HCT116 (cell line): ENCODE data around the gene TIGAR. TPM values are rescaled to one million over a fixed set of nuclear protein-coding genes. Genes with fewer than 3 reads are reported as not detected.
A peak's percentile ranks its signal among the peaks of the same experiment; 100 is the strongest.

Experiments
- ATAC-seq: fragments of 200-7000 bp; cut with Tn5 transposase; 2 replicates; pipeline ENCODE4 v1.9.1; 2020; ENCODE audit warnings: mild to moderate bottlenecking, moderate library complexity
- Bru-seq: library from RNA; stranded (reverse); fragments of 400-500 nt; gene quantifications from one replicate; lab custom pipeline; 2021; lab: Mats Ljungman, UMichigan
- BruChase-seq, 2 experiments: library from RNA; stranded (reverse); fragments of 400-500 nt; gene quantifications; one replicate each; lab custom pipeline; 2021; lab: Mats Ljungman, UMichigan
- BruUV-seq: library from RNA; stranded (reverse); fragments of 400-500 nt; replicated peaks from 2 replicates; lab custom pipeline; 2021; lab: Mats Ljungman, UMichigan
- CTCF ChIA-PET: fragments of 300-600 bp; sonication (Branson Sonifier 250); formaldehyde crosslinking; loops from one replicate; lab custom pipeline; 2021; ENCODE audit warnings: antibody characterized with exemption; lab: Charles Lee
- POLR2A ChIA-PET: fragments of 300-600, 350-600 bp; sonication (Branson Sonifier 250); formaldehyde crosslinking; loops from one replicate; lab custom pipeline; 2021; ENCODE audit warnings: antibody characterized with exemption; lab: Charles Lee
- RAD21 ChIA-PET, 2 experiments: fragments of 300-600 bp; sonication (Branson Sonifier 250); formaldehyde crosslinking; loops; one replicate each; lab custom pipeline; 2023; ENCODE audit warnings: low total read pairs in 2 of 2; ENCODE audit not compliant: uncharacterized antibody in 2 of 2, unreplicated experiment in 2 of 2, low non-redundant PET in 1 of 2; lab: Charles Lee
- DNase-seq: peaks from one replicate; pipeline ENCODE4 v3.0.0-alpha.2; 2010; ENCODE audit warnings: low read depth, low spot score
- H2AFZ ChIP-seq: fragments of 200-600 bp; shearing (Covaris generic), sonication (generic); 2 replicates; pipeline ENCODE4 v1.6.1; 2017; ENCODE audit warnings: low read depth, mixed run types, mixed read lengths, antibody characterized with exemption, low read length; ENCODE audit not compliant: poor library complexity, severe bottlenecking
- H3K27ac ChIP-seq: 2 replicates; pipeline ENCODE4 v1.5.1; 2012; ENCODE audit warnings: low read depth, low read length
- H3K27me3 ChIP-seq: fragments of 200-600 bp; sonication (generic); 2 replicates; pipeline ENCODE4 v1.6.1; 2016; ENCODE audit warnings: mixed run types, low read length, mixed read lengths; ENCODE audit not compliant: insufficient read depth
- H3K36me3 ChIP-seq, 2 experiments: fragments of 200-500 bp in 1 of 2; fragments of 200-600 bp in 1 of 2; sonication (Bioruptor generic) in 1 of 2; sonication (generic) in 1 of 2; 2 replicates each; pipeline versions ENCODE4 v1.5.1 to v1.6.1; 2014 to 2016; ENCODE audit warnings: low read length in 2 of 2, inconsistent platforms in 1 of 2, mixed read lengths in 1 of 2, mixed run types in 1 of 2; ENCODE audit not compliant: insufficient read depth in 2 of 2, control insufficient read depth in 1 of 2
- H3K4me1 ChIP-seq, 2 experiments: fragments of 200-600 bp in 1 of 2; sonication (generic) in 1 of 2; 2 replicates each; pipeline versions ENCODE4 v1.5.1 to v1.6.1; 2012 to 2017; ENCODE audit warnings: low read length in 2 of 2, inconsistent platforms in 1 of 2, mild to moderate bottlenecking in 1 of 2, mixed read lengths in 1 of 2, mixed run types in 1 of 2, moderate library complexity in 1 of 2; ENCODE audit not compliant: insufficient read depth in 2 of 2, control insufficient read depth in 1 of 2
- H3K4me2 ChIP-seq: fragments of 200-600 bp; sonication (generic); 2 replicates; pipeline ENCODE4 v1.6.1; 2017; ENCODE audit warnings: mixed run types, low read length, mixed read lengths
- H3K4me3 ChIP-seq, 2 experiments: fragments of 200-600 bp in 1 of 2; sonication (generic) in 1 of 2; replicated peaks in 1 of 2; 2 replicates each; pipeline ENCODE4 v1.5.1; 2011 to 2016; ENCODE audit warnings: low read length in 2 of 2, control low read depth in 1 of 2, low read depth in 1 of 2, mild to moderate bottlenecking in 1 of 2, mixed read lengths in 1 of 2, mixed run types in 1 of 2
- H3K79me2 ChIP-seq: fragments of 200-600 bp; sonication (generic); 2 replicates; pipeline ENCODE4 v1.6.1; 2017; ENCODE audit warnings: mild to moderate bottlenecking, mixed run types, low read length, moderate library complexity, mixed read lengths; ENCODE audit not compliant: insufficient read depth
- H3K9ac ChIP-seq: fragments of 200-600 bp; sonication (generic); 2 replicates; pipeline ENCODE4 v1.6.1; 2016; ENCODE audit warnings: low read length, mixed read lengths
- H3K9me2 ChIP-seq: fragments of 200-600 bp; sonication (generic), shearing (Covaris generic); 2 replicates; pipeline ENCODE4 v1.6.1; 2017; ENCODE audit warnings: mixed run types, mild to moderate bottlenecking, moderate library complexity; ENCODE audit not compliant: insufficient read depth
- H3K9me3 ChIP-seq, 2 experiments: fragments of 200-500 bp in 1 of 2; fragments of 200-600 bp in 1 of 2; sonication (Bioruptor generic) in 1 of 2; sonication (generic) in 1 of 2; 2 replicates each; pipeline ENCODE4 v1.6.1; 2014 to 2017; ENCODE audit warnings: low read length in 2 of 2, mixed read lengths in 2 of 2, inconsistent platforms in 1 of 2, low read depth in 1 of 2, mild to moderate bottlenecking in 1 of 2, mixed run types in 1 of 2, moderate library complexity in 1 of 2; ENCODE audit not compliant: control insufficient read depth in 1 of 2, insufficient read depth in 1 of 2
- H4K20me1 ChIP-seq: fragments of 200-600 bp; sonication (generic), shearing (Covaris generic); 2 replicates; pipeline ENCODE4 v1.6.1; 2017; ENCODE audit warnings: mixed run types, mild to moderate bottlenecking, moderate library complexity; ENCODE audit not compliant: insufficient read depth
- CBX3 ChIP-seq: IDR thresholded peaks from 2 replicates; pipeline ENCODE4 v1.6.1; 2012; ENCODE audit warnings: low read depth
- CEBPB ChIP-seq: IDR thresholded peaks from 2 replicates; pipeline ENCODE4 v1.6.1; 2012; ENCODE audit warnings: low read depth
- EGR1 ChIP-seq: IDR thresholded peaks from 2 replicates; pipeline ENCODE4 v1.6.1; 2012; ENCODE audit warnings: low read depth
- ELF1 ChIP-seq: IDR thresholded peaks from 2 replicates; pipeline ENCODE4 v1.6.1; 2012; ENCODE audit warnings: low read depth, borderline replicate concordance
- EZH2 ChIP-seq: fragments of 200-600 bp; sonication (generic); IDR thresholded peaks from 2 replicates; pipeline ENCODE4 v1.6.1; 2017; ENCODE audit warnings: antibody characterized with exemption, mixed run types
- EZH2phosphoT487 ChIP-seq: fragments of 200-600 bp; IDR thresholded peaks from 2 replicates; pipeline ENCODE4 v1.6.1; 2018; ENCODE audit warnings: antibody characterized with exemption, borderline replicate concordance
- FOSL1 ChIP-seq: IDR thresholded peaks from 2 replicates; pipeline ENCODE4 v1.6.1; 2012; ENCODE audit warnings: low read depth
- JUND ChIP-seq: IDR thresholded peaks from 2 replicates; pipeline ENCODE4 v1.6.1; 2012
- POLR2AphosphoS5 ChIP-seq: IDR thresholded peaks from 2 replicates; pipeline ENCODE4 v1.6.1; 2011; ENCODE audit warnings: mild to moderate bottlenecking, low read depth, low read length, moderate library complexity
- RAD21 ChIP-seq: IDR thresholded peaks from 2 replicates; pipeline ENCODE4 v1.6.1; 2012; ENCODE audit warnings: low read depth, mild to moderate bottlenecking
- SIN3A ChIP-seq: IDR thresholded peaks from 2 replicates; pipeline ENCODE4 v1.6.1; 2012; ENCODE audit warnings: low read depth
- SP1 ChIP-seq: IDR thresholded peaks from 2 replicates; pipeline ENCODE4 v1.6.1; 2012; ENCODE audit warnings: low read depth
- SRF ChIP-seq: IDR thresholded peaks from 2 replicates; pipeline ENCODE4 v1.6.1; 2012; ENCODE audit warnings: low read depth
- TCF7L2 ChIP-seq: IDR thresholded peaks from 2 replicates; pipeline ENCODE4 v1.7.0; 2011; ENCODE audit warnings: borderline replicate concordance, inconsistent platforms; ENCODE audit not compliant: insufficient read depth, insufficient read length; ENCODE audit errors: extremely low read depth
- YY1 ChIP-seq: IDR thresholded peaks from 2 replicates; pipeline ENCODE4 v1.6.1; 2011; ENCODE audit warnings: low read length, low read depth, moderate library complexity, mild to moderate bottlenecking; ENCODE audit not compliant: insufficient replicate concordance; ENCODE audit errors: extremely low read depth
- ZFX ChIP-seq: fragments of 450-650 bp; IDR thresholded peaks from 2 replicates; pipeline ENCODE4 v1.6.1; 2017
- ZNF274 ChIP-seq: fragments of 200-500 bp; sonication (Bioruptor generic); IDR thresholded peaks from 2 replicates; pipeline ENCODE4 v1.6.1; 2014; ENCODE audit warnings: mild to moderate bottlenecking, low read depth, low read length, inconsistent platforms
- intact Hi-C: fragments of 100-400 bp; cut with micrococcal nuclease; formaldehyde crosslinking; loops from 2 replicates; pipeline ENCODE4 v1.10.0; 2022
- long read RNA-seq: library from polyadenylated mRNA; unstranded; transcript quantifications from one replicate; pipeline ENCODE4 v2.0.0, GENCODE V29; 2021; ENCODE audit not compliant: unreplicated experiment
- polyA plus RNA-seq: library from polyadenylated mRNA; unstranded; fragments of >200 nt; gene quantifications from 2 replicates; pipeline ENCODE4 v1.2.1, GENCODE V29; 2012; ENCODE audit warnings: missing spikeins
- total RNA-seq: library from RNA; stranded (reverse); gene quantifications from one replicate; pipeline ENCODE4 v1.2.1, GENCODE V29; 2021; ENCODE audit not compliant: unreplicated experiment
- TF ChIP-seq, protein P1 (sequence below): IDR thresholded peaks from 2 replicates; pipeline ENCODE4 v1.6.1; 2012; ENCODE audit warnings: low read depth
- TF ChIP-seq, protein P2 (sequence below): IDR thresholded peaks from 2 replicates; pipeline ENCODE4 v1.6.1; 2012
- TF ChIP-seq, protein P3 (sequence below): IDR thresholded peaks from 2 replicates; pipeline ENCODE4 v1.6.1; 2012

Gene TIGAR, protein sequence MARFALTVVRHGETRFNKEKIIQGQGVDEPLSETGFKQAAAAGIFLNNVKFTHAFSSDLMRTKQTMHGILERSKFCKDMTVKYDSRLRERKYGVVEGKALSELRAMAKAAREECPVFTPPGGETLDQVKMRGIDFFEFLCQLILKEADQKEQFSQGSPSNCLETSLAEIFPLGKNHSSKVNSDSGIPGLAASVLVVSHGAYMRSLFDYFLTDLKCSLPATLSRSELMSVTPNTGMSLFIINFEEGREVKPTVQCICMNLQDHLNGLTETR
- total RNA-seq (13.7 TPM), Bru-seq, nascent RNA (percentile 61 among the genes with signal in this experiment), BruChase-seq, experiment 1, labeled RNA remaining after a 6-hour chase (percentile 89 among the genes with signal in this experiment), BruChase-seq, experiment 2, labeled RNA remaining after a 2-hour chase (percentile 82 among the genes with signal in this experiment)
- polyA plus RNA-seq: 6.0 and 6.3 TPM in 2 replicates
- long read RNA-seq, transcript TIGAR-201 (6 exons, 2,782 nt): major isoform, 21 of 24 reads
- long read RNA-seq, partial matches to known transcripts: 0 of 24 reads
- long read RNA-seq, other reads (novel, unspliced or antisense): 3 of 24 reads

DNA sequence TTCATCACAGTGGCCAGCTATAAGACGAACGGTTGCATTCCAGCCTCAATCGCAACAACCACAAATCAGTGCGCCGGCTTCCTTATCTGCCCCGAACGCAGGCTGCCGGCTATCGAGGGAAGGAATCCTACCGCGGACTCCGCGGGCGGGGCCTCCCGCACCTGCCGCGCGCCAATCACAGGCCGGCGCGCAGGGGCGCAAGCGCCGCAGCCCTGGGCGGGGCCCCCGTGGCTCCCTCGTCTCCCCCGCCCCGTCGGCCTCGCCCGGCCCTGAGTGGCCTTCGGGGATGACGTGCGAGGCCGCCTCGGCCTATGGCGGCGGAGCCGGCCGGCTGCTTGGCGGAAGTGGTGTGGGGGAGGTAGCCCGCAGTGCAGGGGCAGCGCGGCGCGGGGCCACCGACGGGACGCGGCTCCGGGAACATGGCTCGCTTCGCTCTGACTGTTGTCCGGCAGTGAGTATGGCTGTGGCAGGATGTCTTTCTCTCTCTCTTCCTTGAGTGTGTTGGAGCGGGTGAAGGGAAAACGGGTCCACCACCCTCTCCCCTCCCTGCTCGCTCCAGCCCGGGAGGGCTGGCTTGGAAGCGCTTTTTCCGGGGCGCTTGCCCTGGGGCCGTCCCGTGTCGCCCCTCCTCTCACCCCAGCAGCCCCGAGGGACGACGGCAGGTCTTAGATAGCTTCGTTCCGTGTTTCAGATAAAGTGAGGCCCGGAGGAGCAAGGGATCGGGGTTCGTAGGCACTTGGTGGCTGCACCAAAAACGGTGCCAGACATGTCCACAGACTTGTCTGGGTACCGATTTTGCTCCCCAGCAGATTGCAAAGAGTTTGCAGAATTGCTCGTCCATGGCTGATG is at the start of gene TIGAR:
TIGAR (plus strand) TSS at position 361 of the 849 bp plus-strand sequence; CDS start at position 420, 59 bp downstream.
- H3K36me3 ChIP-seq: no peaks in the 10 kb centered on the region
- RAD21 ChIA-PET: no interaction called here
- intact Hi-C loops: no loop called here
- CTCF ChIA-PET: no interaction called here
- H3K4me3 ChIP-seq: peak within 1 kb of the TSS; percentile 91 to 96
- BruUV-seq: TSS peak; percentile 78
- H3K4me2 ChIP-seq: peak within 1 kb of the TSS; percentile 98
- no peaks in the 10 kb centered on the region for H3K9me2 ChIP-seq
- POLR2A ChIA-PET: no interaction called here
- peaks cover 33% of the 10 kb centered on the region for H3K79me2 ChIP-seq
- peaks cover 0 to 13% of the 10 kb centered on the region in 2 experiments; a peak in 2 of 4 replicates for H3K4me1 ChIP-seq
- peak within 1 kb of the TSS; percentile 95 for H2AFZ ChIP-seq
- H3K9me3 ChIP-seq: no peaks in the 10 kb centered on the region
- DNase-seq (peak; percentile 81), ATAC-seq (peak; percentile 98)
- H4K20me1 ChIP-seq: no peaks in the 10 kb centered on the region
- H3K9ac ChIP-seq: peak within 1 kb of the TSS; percentile 91
- peak within 1 kb of the TSS; percentile 65 for H3K27ac ChIP-seq
- H3K27me3 ChIP-seq: no peaks in the 10 kb centered on the region
- TF ChIP-seq EZH2 (no peak), SRF (no peak), RAD21 (no peak), TCF7L2 (no peak), EGR1 (no peak), YY1 (no peak), POLR2AphosphoS5 (peak; percentile 74), CBX3 (no peak), SP1 (peak; percentile 55; the same call in 1 of the 2 replicates), ZFX (peak; percentile 28), SIN3A (peak; percentile 96), ZNF274 (no peak), FOSL1 (no peak), EZH2phosphoT487 (no peak), ELF1 (peak; percentile 49), CEBPB (no peak), JUND (no peak)
- TF ChIP-seq, protein P1, sequence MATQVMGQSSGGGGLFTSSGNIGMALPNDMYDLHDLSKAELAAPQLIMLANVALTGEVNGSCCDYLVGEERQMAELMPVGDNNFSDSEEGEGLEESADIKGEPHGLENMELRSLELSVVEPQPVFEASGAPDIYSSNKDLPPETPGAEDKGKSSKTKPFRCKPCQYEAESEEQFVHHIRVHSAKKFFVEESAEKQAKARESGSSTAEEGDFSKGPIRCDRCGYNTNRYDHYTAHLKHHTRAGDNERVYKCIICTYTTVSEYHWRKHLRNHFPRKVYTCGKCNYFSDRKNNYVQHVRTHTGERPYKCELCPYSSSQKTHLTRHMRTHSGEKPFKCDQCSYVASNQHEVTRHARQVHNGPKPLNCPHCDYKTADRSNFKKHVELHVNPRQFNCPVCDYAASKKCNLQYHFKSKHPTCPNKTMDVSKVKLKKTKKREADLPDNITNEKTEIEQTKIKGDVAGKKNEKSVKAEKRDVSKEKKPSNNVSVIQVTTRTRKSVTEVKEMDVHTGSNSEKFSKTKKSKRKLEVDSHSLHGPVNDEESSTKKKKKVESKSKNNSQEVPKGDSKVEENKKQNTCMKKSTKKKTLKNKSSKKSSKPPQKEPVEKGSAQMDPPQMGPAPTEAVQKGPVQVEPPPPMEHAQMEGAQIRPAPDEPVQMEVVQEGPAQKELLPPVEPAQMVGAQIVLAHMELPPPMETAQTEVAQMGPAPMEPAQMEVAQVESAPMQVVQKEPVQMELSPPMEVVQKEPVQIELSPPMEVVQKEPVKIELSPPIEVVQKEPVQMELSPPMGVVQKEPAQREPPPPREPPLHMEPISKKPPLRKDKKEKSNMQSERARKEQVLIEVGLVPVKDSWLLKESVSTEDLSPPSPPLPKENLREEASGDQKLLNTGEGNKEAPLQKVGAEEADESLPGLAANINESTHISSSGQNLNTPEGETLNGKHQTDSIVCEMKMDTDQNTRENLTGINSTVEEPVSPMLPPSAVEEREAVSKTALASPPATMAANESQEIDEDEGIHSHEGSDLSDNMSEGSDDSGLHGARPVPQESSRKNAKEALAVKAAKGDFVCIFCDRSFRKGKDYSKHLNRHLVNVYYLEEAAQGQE: no peak
- TF ChIP-seq, protein P2, sequence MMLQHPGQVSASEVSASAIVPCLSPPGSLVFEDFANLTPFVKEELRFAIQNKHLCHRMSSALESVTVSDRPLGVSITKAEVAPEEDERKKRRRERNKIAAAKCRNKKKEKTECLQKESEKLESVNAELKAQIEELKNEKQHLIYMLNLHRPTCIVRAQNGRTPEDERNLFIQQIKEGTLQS: no peak
- TF ChIP-seq, protein P3, sequence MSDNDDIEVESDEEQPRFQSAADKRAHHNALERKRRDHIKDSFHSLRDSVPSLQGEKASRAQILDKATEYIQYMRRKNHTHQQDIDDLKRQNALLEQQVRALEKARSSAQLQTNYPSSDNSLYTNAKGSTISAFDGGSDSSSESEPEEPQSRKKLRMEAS: peak; percentile 53; the same call in 1 of the 2 replicates
